ENCODE data around the gene FCRL2.
"Not testable (repeated sequence)": the region's sequence is repeated elsewhere in the genome, so short reads cannot be mapped to it uniquely, and the experiment has no call there.

The FCRL2 gene

GRCh38 chr1:157751283-157751682, 25.6 kb downstream of the FCRL2 start:
- DNase-seq, result no peak

- DNase-seq, result no peak
These were observed 28.6 kb downstream of the FCRL2 start for GRCh38 chr1:157748262-157748817.

- no peak for DNase-seq
These were observed 37.6 kb downstream of the FCRL2 start for GRCh38 chr1:157739229-157739901.

- not testable (repeated sequence) for DNase-seq
These were observed 40.9 kb downstream of the FCRL2 start for GRCh38 chr1:157735991-157736390.

- DNase-seq, result no peak
These were observed 42.6 kb downstream of the FCRL2 start for GRCh38 chr1:157734321-157734720.

- no peak for DNase-seq
These were observed 44.2 kb downstream of the FCRL2 start for GRCh38 chr1:157732755-157733154.

GRCh38 chr1:157725221-157725577, 51.7 kb downstream of the FCRL2 start:
- DNase-seq, result no peak

GRCh38 chr1:157724537-157725220, 52.3 kb downstream of the FCRL2 start:
- no peak for DNase-seq

GRCh38 chr1:157723157-157723556, 53.8 kb downstream of the FCRL2 start:
- DNase-seq, result no peak

GRCh38 chr1:157721985-157722384, 54.9 kb downstream of the FCRL2 start:
- DNase-seq, result no peak

- DNase-seq, result no peak
These were observed 61.2 kb downstream of the FCRL2 start for GRCh38 chr1:157715736-157716135.

GRCh38 chr1:157711802-157712201, 65.1 kb downstream of the FCRL2 start:
- no peak for DNase-seq

GRCh38 chr1:157704878-157705277, 72.1 kb downstream of the FCRL2 start:
- DNase-seq, result no peak

- no peak for DNase-seq
These were observed 73.0 kb downstream of the FCRL2 start for GRCh38 chr1:157703981-157704380.

- no peak for DNase-seq
These were observed 74.6 kb downstream of the FCRL2 start for GRCh38 chr1:157702308-157702825.

- no peak for DNase-seq
These were observed 76.2 kb downstream of the FCRL2 start, which contains the start of gene FCRL3 for GRCh38 chr1:157700732-157701131. Gene FCRL3, minus strand, starts transcription at chr1:157700769. Its CDS starts 280 bp downstream, at chr1:157700489.

- no peak for DNase-seq
These were observed 76.6 kb downstream of the FCRL2 start for GRCh38 chr1:157700305-157700704.

GRCh38 chr1:157697781-157698569, 79.0 kb downstream of the FCRL2 start:
- DNase-seq, result no peak

GRCh38 chr1:157696966-157697628, 79.8 kb downstream of the FCRL2 start:
- no peak for DNase-seq

Data from activated CD8-positive, alpha-beta memory T cell treated with anti-CD3 and anti-CD28 coated beads, Interleukin-2, amount 50 U/mL, for 4 hours (primary cell).